HCT116 (cell line): ENCODE data around the gene TMEM50B.

Source experiments
- ATF3 ChIP-seq: IDR thresholded peaks from 2 replicates; pipeline ENCODE4 v1.6.1; 2012
- CEBPB ChIP-seq: IDR thresholded peaks from 2 replicates; pipeline ENCODE4 v1.6.1; 2012; ENCODE audit warnings: low read depth
- EZH2 ChIP-seq: fragments of 200-600 bp; sonication (generic); IDR thresholded peaks from 2 replicates; pipeline ENCODE4 v1.6.1; 2017; ENCODE audit warnings: antibody characterized with exemption, mixed run types
- EZH2phosphoT487 ChIP-seq: fragments of 200-600 bp; IDR thresholded peaks from 2 replicates; pipeline ENCODE4 v1.6.1; 2018; ENCODE audit warnings: antibody characterized with exemption, borderline replicate concordance
- JUND ChIP-seq: IDR thresholded peaks from 2 replicates; pipeline ENCODE4 v1.6.1; 2012
- POLR2A ChIP-seq: IDR thresholded peaks from 2 replicates; pipeline ENCODE4 v1.7.0; 2011; ENCODE audit warnings: borderline replicate concordance; ENCODE audit not compliant: insufficient read depth, insufficient read length; ENCODE audit errors: extremely low read depth
- SP1 ChIP-seq: IDR thresholded peaks from 2 replicates; pipeline ENCODE4 v1.6.1; 2012; ENCODE audit warnings: low read depth
- TF ChIP-seq, protein P1 (sequence below), 3 experiments: fragments of 200-600 bp in 1 of 3; sonication (generic) in 1 of 3; IDR thresholded peaks in 2 of 3; conservative IDR thresholded peaks in 1 of 3; 2 replicates each; pipeline ENCODE4 v1.5.1; 2012 to 2017; ENCODE audit warnings: low read depth in 2 of 3, low read length in 2 of 3, antibody characterized with exemption in 1 of 3, borderline replicate concordance in 1 of 3, control low read depth in 1 of 3, mild to moderate bottlenecking in 1 of 3, mixed read lengths in 1 of 3, mixed run types in 1 of 3, moderate library complexity in 1 of 3; ENCODE audit not compliant: insufficient read depth in 1 of 3

- TF ChIP-seq EZH2 (no peak), SP1 (no peak), POLR2A (no peak), CEBPB (no peak), JUND (no peak), ATF3 (no peak), EZH2phosphoT487 (no peak)
- TF ChIP-seq, protein P1, sequence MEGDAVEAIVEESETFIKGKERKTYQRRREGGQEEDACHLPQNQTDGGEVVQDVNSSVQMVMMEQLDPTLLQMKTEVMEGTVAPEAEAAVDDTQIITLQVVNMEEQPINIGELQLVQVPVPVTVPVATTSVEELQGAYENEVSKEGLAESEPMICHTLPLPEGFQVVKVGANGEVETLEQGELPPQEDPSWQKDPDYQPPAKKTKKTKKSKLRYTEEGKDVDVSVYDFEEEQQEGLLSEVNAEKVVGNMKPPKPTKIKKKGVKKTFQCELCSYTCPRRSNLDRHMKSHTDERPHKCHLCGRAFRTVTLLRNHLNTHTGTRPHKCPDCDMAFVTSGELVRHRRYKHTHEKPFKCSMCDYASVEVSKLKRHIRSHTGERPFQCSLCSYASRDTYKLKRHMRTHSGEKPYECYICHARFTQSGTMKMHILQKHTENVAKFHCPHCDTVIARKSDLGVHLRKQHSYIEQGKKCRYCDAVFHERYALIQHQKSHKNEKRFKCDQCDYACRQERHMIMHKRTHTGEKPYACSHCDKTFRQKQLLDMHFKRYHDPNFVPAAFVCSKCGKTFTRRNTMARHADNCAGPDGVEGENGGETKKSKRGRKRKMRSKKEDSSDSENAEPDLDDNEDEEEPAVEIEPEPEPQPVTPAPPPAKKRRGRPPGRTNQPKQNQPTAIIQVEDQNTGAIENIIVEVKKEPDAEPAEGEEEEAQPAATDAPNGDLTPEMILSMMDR (IDR thresholded peaks at IDR 0.05 in 2 of 3, conservative IDR thresholded peaks at IDR 0.05 in 1 of 3; ENCODE audit: borderline replicate concordance in 1 of 3, insufficient read depth in 1 of 3, low read depth in 2 of 3, low read length in 2 of 3) = no peak
These were observed 46.8 kb downstream of the TMEM50B start for GRCh38 chr21:33433001-33433400.
